Thoracic aorta (tissue), 2 donors: Measurements from ENCODE around the gene TRIM8. TPM values are rescaled to one million over a fixed set of nuclear protein-coding genes. Genes with fewer than 3 reads are reported as not detected.

Experiments
- ATAC-seq: fragments of 150-250 bp; one replicate; pipeline ENCODE4 v1.8.0; 2017; ENCODE audit warnings: low read depth; ENCODE audit not compliant: insufficient number of reproducible peaks, low FRiP score
- DNase-seq: peaks from one replicate; pipeline ENCODE4 v3.0.0-alpha.2; 2020; ENCODE audit warnings: low spot score
- H3K27ac ChIP-seq, 2 donors: fragments of 200-600 bp; sonication (generic); 1 replicate in 1 of 2; 2 replicates in 1 of 2; pipeline ENCODE4 v1.5.1; 2016; ENCODE audit warnings: mild to moderate bottlenecking in 2 of 2, moderate library complexity in 2 of 2
- H3K27me3 ChIP-seq: fragments of 200-600 bp; sonication (generic); replicated peaks from 2 replicates; pipeline ENCODE4 v1.6.0; 2016; ENCODE audit warnings: mild to moderate bottlenecking; ENCODE audit not compliant: insufficient read depth
- H3K36me3 ChIP-seq: fragments of 200-600 bp; sonication (generic); one replicate; pipeline ENCODE4 v1.5.1; 2016
- H3K4me1 ChIP-seq, 2 donors: fragments of 200-600 bp; sonication (generic); 1 replicate in 1 of 2; 2 replicates in 1 of 2; pipeline versions ENCODE4 v1.5.1 to v1.6.0; 2016; ENCODE audit warnings: low read depth in 2 of 2, mild to moderate bottlenecking in 1 of 2; ENCODE audit not compliant: control insufficient read depth in 1 of 2
- H3K4me3 ChIP-seq: fragments of 200-600 bp; sonication (generic); 2 replicates; pipeline ENCODE4 v1.5.1; 2016; ENCODE audit warnings: mild to moderate bottlenecking
- H3K9me3 ChIP-seq: fragments of 200-600 bp; sonication (generic); 2 replicates; pipeline ENCODE4 v1.5.1; 2016
- CTCF ChIP-seq: fragments of 200-600 bp; sonication (generic); IDR thresholded peaks from one replicate; pipeline ENCODE4 v1.5.1; 2019; ENCODE audit warnings: antibody characterized with exemption
- total RNA-seq, 2 donors: library from RNA; depleted of rRNA; stranded (reverse); fragments of >200 nt; gene quantifications; one replicate each; pipeline versions ENCODE4 v1.1.0 to v1.2.3, GENCODE V29; 2016

Gene TRIM8
- total RNA-seq, 2 donors from 2014 or later = 154 to 192 TPM

DNA sequence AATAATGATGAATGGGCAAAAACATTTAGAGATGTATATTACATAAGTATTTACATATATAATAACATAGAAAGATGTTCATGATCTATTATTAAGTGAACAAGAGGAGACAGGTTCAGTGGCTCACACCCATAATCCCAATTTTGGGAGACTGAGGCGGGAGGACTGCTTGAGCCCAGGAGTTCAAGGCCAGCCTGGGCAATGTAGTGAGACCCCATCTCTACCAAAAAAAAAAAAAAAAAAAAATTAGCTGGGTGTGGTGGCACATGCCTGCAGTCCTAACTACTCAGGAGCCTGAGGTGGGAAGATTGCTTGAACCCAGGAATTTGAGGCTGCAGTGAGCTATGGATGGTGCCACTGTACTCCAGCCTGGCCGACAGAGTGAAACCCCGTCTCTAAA is 57.5 kb downstream of the TRIM8 start:
- no peak for ATAC-seq
- Histone ChIP-seq H3K36me3 (peaks cover 7% of the 10 kb centered on the region), H3K9me3 (no peaks in the 10 kb centered on the region), H3K27me3 (no peaks in the 10 kb centered on the region), H3K4me1 (peaks cover 0 to 3% of the 10 kb centered on the region in 2 donors), H3K27ac (no peak overlapping the region), H3K4me3 (no peak overlapping the region)
- no peak for TF ChIP-seq CTCF
- no peak for DNase-seq

GRCh38 chr10:102702742-102703141 is 58.5 kb downstream of the TRIM8 start:
- Histone ChIP-seq H3K27ac (no peak overlapping the region), H3K4me1 (peaks cover 0 to 3% of the 10 kb centered on the region in 2 donors), H3K27me3 (no peaks in the 10 kb centered on the region), H3K36me3 (peaks cover 7% of the 10 kb centered on the region), H3K4me3 (no peak overlapping the region), H3K9me3 (no peaks in the 10 kb centered on the region)
- no peak for DNase-seq
- no peak for ATAC-seq
- TF ChIP-seq CTCF = no peak

- H3K4me1 ChIP-seq = peaks cover 0 to 3% of the 10 kb centered on the region in 2 donors
- H3K9me3 ChIP-seq = no peaks in the 10 kb centered on the region
- no peaks in the 10 kb centered on the region for H3K36me3 ChIP-seq
- ATAC-seq = no peak
- no peak overlapping the region for H3K27ac ChIP-seq
- no peaks in the 10 kb centered on the region for H3K27me3 ChIP-seq
- H3K4me3 ChIP-seq = no peak overlapping the region
- no peak for DNase-seq
- TF ChIP-seq CTCF = no peak
These were observed 60.6 kb downstream of the TRIM8 start for GRCh38 chr10:102704915-102705314.

GRCh38 chr10:102705531-102705930 is 61.3 kb downstream of the TRIM8 start:
- no peak for TF ChIP-seq CTCF
- ATAC-seq = no peak
- Histone ChIP-seq H3K4me3 (no peak overlapping the region), H3K27ac (no peak overlapping the region), H3K27me3 (no peaks in the 10 kb centered on the region), H3K4me1 (peaks cover 0 to 3% of the 10 kb centered on the region in 2 donors), H3K9me3 (no peaks in the 10 kb centered on the region), H3K36me3 (no peaks in the 10 kb centered on the region)
- no peak for DNase-seq

Other genes starting within 250 kb of the TRIM8 start
- gene NFKB2, start 248.8 kb upstream of the TRIM8 start, total RNA-seq = 10 to 100 TPM; 26.8 to 40.9 TPM
- under 1 TPM in 1 of 2 donors, not detected in 1; 0.21 TPM for gene PSD, start 225.7 kb upstream of the TRIM8 start, total RNA-seq
- gene FBXL15, start 223.6 kb upstream of the TRIM8 start, total RNA-seq = 10 to 100 TPM; 19.8 to 24.0 TPM
- 10 to 100 TPM; 40.8 to 53.2 TPM for gene CUEDC2, start 211.9 kb upstream of the TRIM8 start, total RNA-seq
- not detected for gene C10orf95, start 192.9 kb upstream of the TRIM8 start, total RNA-seq
- 100 to 1,000 TPM in 1 of 2 donors, 10 to 100 TPM in 1; 98.0 to 116 TPM for gene ACTR1A, start 141.8 kb upstream of the TRIM8 start, total RNA-seq
- 1 to 10 TPM; 4.6 to 7.6 TPM for gene SUFU, start 140.5 kb upstream of the TRIM8 start, total RNA-seq
- 1 to 10 TPM; 5.1 to 8.8 TPM for gene ARL3, start 69.9 kb downstream of the TRIM8 start, total RNA-seq
- 10 to 100 TPM in 1 of 2 donors, 1 to 10 TPM in 1; 1.6 to 18.3 TPM for gene SFXN2, start 70.2 kb downstream of the TRIM8 start, total RNA-seq
- gene WBP1L, start 99.5 kb downstream of the TRIM8 start, total RNA-seq = 100 to 1,000 TPM; 123 to 268 TPM
- 1 to 10 TPM in 1 of 2 donors, under 1 TPM in 1; 0.41 to 1.3 TPM for gene CYP17A1, start 192.9 kb downstream of the TRIM8 start, total RNA-seq
- gene BORCS7, start 209.8 kb downstream of the TRIM8 start, total RNA-seq = 10 to 100 TPM; 35.2 to 38.7 TPM
- 1 to 10 TPM; 5.6 to 6.2 TPM for gene AS3MT, start 225.0 kb downstream of the TRIM8 start, total RNA-seq